SKM-1 treated with dmso at 0.1 percent for 144 hours (cell line): ENCODE measurements around the gene STK11IP.

Source experiments
- DNase-seq: peaks from one replicate; lab custom pipeline; 2025; ENCODE audit not compliant: unreplicated experiment; lab: John Stamatoyannopoulos, UW

Gene STK11IP

DNA sequence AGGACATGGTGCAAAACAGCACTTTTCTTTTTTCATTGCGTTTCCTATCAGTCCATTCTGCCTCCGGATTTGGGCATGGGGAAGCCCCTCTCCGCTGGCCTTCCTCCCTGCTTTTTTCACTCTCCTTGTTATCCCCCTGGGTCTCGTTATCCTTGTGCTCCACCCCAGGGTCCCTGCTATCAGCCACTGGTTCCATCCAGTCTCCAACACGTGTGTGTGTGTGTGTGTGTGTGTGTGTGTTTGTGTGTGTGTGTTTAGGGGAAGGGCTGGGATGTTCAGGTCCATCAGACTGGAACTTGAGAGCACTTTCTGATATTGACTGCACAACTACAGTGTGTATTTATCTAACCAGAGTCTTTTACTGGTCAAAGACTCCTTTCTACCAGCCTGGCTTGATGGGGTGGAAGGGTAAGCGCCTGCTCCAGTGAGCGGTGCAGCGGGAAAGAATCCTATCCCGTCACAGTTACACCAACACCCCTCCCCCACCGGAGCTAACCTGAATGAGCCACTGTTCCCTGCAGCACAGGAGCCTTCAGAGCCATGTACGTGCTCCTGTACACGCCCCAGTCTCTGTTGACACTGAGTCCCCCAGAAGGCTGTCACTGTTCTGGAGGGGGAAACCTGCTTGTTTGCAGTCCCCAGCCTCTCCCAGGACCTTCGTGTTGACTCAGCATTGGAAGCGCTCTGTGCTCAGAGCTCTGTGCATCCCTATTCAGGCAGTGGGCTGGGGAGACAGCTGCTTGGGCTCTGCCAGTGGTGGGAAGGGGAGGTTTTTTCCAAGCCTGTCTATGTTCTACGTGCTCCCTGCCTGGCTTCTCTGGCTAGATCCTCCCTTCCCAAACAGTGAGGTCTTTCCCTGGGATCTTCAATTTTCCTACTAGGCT is 20.9 kb upstream of the STK11IP start:
- no peak for DNase-seq

DNA sequence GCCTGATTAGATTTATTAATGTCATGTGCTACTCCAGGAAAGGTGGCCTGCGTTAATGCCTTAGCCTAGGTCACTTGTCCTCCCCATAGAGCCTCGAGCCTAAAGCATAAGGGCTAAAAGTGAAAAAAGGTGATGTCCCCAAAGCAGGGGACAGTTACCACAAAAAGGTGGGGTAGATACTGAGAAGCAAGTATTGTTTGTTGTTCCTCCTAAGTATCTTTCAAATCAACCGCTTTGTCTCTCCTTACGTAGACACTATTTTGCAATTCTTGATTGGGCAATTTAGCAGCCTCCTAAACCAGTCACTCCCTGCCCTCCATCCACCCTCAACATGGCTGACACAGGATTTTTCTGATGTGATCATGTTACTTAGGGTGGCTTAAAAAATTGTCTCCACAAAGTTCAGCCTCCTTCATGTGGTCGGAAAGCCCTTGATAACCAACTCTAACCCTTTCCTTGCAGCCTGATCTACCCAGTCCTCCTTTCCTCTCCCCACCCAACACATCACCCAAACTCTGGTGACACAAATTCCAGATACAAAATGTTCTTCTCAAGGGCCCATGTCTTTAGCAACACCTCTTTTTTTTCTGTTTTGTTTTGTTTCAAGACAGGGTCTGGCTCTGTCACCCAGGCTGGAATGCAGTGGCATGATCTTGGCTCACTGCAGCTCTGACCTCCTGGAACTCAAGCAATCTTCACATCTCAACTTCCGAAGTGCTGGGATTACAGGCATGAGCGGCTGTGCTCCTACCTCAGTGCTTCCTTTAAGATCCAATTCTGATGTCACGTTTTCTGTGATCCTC is 18.6 kb upstream of the STK11IP start:
- DNase-seq: peak; percentile 76

DNA sequence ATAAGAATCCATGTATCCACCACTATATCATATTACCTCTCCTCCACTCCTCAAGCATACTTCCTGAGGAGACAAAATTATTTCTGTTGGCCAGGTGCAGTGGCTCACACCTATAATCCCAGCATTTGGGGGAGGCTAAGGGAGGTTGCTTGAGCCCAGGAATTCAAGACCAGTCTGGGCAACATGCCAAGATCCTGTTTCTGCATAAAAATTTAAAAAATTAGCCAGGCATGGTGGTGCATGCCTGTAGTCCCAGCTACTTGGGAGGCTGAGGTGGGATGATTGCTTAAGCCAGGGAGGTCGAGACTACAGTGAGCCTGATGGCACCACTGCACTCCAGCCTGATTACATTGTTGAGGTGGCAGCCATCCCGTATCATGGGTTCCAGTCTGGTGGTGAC is 16.3 kb upstream of the STK11IP start:
- DNase-seq: no peak

- DNase-seq: no peak
Measured at GRCh38 chr2:219591091-219591490, 6.6 kb upstream of the STK11IP start.

- DNase-seq: no peak
Measured at GRCh38 chr2:219592736-219593135, 4.9 kb upstream of the STK11IP start.

DNA sequence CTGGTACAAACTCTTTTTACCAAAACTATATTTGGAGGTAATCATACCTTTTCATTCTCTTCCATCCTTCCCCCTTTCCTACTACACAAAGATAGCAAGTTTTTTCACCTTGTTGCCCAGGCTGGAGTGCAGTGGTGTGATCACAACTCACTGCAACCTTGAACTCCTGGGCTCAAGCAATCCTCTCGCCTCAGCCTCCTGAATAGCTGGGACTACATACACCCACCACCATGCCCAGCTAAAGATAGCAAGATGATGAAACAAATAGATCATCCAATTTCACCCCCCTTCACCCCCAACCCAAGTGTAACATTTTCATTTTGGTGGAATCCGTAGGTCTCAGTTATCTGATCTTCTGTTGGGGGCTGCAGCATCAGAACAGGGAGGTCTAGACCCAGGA is 4.5 kb upstream of the STK11IP start:
- no peak for DNase-seq

DNA sequence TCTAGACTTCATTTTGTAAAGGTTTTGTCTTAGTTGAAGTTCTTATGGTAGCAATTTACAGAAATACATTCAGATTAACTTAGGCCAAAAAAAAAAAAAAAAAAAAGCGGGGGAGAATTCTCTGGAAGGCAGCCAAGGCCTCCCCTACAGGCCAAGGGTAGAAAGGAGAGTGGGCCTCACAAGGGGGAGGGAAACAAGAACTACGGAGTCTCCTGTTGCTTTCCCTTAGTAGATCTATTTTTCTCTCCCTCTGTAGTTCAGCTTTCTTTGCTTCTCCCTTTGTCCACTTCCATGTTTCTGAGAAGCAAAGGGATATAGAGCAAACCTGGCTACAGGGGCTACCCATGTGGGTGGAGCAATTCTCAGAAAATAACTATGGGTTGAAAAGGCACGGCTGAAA is 2.4 kb upstream of the STK11IP start:
- no peak for DNase-seq

DNA sequence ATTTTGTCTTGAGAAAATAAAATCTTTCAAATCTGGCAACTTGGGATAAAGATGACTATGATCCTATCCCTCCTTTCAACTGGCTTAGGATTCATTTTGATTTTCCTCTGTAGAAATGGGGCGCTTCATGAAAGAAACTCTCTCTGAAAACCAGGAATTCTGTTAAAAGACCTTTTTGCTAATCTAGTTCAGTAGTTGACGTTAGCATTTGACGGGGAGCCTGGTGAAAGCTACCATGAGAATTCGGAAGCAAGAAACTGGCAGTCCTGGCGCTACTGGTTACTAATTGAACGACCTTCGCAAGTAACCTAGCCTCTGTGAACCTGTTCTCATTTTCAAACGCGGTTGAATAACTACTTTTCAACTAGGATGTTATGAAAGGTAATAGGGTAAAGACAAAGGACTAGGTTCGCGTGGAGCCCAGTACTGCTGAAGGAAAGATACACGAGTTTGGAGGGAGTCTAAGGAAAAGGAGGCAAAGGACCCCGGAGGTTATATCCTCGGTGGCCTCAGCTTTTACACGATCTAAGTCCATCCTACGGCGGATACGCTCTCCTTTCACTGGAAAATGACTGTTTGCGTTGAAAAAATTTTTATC is 604 bp upstream of the STK11IP start:
- DNase-seq: no peak

DNA sequence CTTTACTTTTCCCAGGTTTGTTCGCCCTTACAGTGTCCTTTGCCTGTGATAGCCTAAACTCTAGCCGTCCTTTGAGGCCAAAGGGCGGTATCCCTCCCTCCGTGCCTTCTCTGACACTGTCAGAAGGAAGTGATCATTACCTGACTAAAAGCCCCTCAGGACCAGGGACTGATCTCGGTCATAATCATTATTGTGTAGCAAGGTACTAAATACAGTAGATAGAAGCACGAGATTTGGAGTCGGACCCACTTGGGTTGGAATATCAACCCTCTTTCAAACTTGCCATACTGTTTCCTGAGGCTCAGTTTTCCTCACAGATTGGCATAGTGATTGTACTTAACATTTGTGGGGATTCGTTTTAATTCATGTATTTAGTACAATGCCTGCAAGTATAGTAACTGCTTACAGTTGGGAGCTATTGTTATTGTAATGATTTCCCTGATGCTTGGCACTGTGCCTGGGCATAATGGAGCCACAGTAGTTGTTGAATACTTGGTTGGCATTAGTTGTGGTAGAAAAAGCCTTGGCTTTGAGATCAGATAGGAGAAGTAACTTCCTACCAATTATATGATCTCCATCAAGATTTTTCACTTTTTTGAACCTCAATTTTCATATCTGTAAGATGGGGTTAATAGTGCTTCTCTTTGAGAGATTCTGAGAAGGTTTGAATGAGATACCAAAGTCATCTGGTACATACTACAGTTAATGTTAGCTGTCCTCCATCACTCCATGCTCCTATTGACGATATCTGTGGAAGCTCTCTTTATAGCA is 836 bp downstream of the STK11IP start:
- no peak for DNase-seq

DNA sequence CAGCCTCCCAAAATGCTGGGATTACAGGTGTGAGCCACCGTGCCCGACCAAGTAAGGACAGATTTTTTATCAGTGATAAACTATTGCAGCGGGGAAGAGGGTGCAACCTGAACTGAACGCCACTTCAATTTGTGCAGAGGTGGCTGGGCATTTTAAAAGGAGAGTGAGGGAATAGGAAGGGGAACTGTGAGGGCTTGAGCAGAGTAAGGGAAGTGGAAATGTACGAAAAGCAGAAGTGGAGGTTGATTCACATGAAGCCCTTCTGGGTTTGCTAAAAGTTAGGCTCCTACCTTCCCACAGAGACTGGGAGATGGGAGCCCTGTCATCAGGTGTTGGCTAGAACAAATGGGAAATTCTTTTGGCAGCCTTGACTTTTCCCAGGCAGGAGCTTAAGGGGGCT is 6.1 kb downstream of the STK11IP start:
- DNase-seq: peak; percentile 89

DNA sequence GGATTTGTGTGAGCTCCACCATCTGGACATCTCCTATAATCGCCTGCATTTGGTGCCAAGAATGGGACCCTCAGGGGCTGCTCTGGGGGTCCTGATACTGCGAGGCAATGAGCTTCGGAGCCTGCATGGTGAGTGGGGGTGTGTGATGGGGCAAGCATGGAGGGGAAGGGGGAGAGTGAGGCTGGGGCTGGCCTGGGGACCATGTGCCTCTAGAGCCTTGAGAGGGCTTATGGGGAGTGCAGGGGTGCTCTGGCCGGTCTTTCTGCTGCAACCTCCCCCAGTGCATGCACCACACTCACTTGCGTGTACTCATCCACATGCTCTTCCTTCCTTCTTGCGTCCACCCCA is 7.9 kb downstream of the STK11IP start:
- no peak for DNase-seq

- no peak for DNase-seq
Measured at GRCh38 chr2:219607931-219608330, 10.3 kb downstream of the STK11IP start.

DNA sequence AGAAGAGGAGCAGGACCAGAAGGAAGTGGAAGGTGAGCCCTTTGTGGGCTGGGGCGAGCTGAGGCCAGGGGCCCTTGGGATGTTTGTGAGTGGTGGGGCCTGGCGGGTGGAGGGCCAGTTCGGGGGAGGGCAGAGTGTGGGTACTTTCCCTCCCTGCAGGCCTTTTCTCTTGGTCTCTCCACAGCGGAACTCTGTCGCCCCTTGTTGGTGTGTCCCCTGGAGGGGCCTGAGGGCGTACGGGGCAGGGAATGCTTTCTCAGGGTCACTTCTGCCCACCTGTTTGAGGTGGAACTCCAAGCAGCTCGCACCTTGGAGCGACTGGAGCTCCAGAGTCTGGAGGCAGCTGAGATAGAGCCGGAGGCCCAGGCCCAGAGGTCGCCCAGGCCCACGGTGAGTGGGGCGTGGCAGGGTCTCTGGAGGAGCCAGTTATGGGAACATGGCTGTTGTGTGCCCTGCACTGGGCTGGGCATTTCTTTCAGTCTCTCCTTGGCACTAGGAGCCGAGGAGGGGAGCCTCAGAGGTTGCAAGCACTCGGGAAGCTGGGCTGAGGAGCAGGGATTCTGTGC is 10.8 kb downstream of the STK11IP start:
- no peak for DNase-seq

DNA sequence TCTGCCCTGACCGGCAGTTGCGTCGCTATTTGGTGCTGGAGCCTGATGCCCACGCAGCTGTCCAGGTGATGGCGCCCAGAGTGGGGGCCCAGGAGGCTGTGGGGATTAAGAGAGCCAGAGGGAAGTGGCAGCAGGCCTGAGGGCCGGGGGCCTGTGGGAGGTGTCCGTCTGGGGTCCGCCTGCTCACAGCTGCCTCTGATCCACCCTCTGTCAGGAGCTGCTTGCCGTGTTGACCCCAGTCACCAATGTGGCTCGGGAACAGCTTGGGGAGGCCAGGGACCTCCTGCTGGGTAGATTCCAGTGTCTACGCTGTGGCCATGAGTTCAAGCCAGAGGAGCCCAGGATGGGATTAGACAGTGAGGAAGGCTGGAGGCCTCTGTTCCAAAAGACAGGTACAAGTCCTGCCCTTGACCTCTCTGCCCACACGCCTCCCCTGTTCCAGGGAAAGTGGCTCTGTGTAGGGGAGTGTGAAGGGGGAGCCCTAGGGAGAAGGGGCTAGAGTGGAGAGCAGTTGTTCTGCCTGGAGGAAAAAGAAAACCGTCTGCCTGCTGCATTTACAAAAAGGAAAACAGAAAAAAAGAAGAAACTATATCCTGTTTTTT is 11.6 kb downstream of the STK11IP start:
- DNase-seq: no peak

- DNase-seq: no peak
Measured at GRCh38 chr2:219611306-219611705, 13.6 kb downstream of the STK11IP start.

DNA sequence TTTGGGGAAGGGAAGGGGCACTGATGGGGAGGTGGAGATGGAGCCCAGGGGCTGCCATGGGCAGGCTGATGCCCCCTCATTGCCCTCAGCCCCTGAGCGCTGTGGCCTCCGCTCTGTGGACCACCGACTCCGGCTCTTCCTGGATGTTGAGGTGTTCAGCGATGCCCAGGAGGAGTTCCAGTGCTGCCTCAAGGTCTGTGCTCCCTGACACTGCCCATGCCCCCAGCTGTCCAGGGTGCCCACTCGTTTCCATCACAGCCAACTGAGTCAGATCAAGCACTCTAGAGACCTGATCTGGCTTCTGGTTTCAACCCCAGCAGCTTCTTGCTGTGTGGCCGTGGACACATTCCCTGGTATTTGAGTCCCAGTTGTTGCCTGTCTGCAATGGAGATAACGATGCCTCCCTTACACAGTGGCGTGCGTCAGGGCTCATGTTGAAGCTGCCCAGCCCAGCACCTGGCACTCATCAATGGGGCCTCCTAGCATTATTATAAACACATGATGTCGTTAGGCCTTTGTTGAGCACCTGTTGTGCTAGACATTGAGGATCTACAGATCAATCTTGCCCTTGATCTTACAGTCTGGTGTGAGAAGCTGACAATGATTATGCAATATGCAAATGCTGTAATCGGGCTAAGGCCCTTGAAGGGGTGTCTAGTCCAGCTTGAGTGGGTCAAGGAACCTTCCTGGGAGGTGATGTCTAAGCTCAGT is 14.4 kb downstream of the STK11IP start:
- no peak for DNase-seq

GRCh38 chr2:219612577-219613286 is 15.1 kb downstream of the STK11IP start:
- DNase-seq: no peak

- DNase-seq: no peak
Measured at GRCh38 chr2:219613461-219614070, 15.9 kb downstream of the STK11IP start.
